ENCODE results near the gene HAUS7. TPM values are rescaled to one million over a fixed set of nuclear protein-coding genes. Genes with fewer than 3 reads are reported as not detected.

HAUS7 gene
- total RNA-seq, 2 donors from 2014 or later, result 39.0 to 70.6 TPM

DNA sequence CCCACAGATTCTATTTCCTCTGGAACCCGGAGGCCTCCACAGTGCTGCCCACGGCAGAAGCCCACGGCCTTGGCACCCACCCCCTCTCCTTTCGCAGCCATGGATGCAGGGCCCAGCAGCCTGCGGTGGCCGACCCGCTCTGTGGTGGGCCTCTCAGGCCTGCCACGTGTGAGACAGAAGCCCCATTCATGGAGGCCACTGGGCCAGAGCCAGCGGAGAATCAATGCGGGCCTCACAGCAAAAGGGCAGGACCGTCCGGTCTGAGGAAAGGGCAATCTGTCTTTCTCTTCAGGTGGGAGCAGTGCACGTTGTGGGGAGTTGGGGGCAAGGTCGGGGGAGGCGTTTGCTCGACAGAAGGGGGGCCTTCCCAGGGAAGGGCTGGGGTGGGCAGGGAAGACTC, 8.4 kb upstream of the HAUS7 start:
- H3K27me3 Mint-ChIP-seq, result peaks cover 0 to 5% of the 10 kb centered on the region in 2 donors
- ATAC-seq (no peak), DNase-seq (ENCODE audit: low spot score) (no peak)
- no peak overlapping the region for H3K27ac Mint-ChIP-seq
- no peaks in the 10 kb centered on the region for H3K36me3 Mint-ChIP-seq
- H3K9me3 Mint-ChIP-seq, result no peaks in the 10 kb centered on the region
- peaks cover 0 to 4% of the 10 kb centered on the region in 2 donors for H3K4me1 Mint-ChIP-seq (ENCODE audit: low read depth in 2 of 2)
- H3K4me3 Mint-ChIP-seq, result no peak overlapping the region

DNA sequence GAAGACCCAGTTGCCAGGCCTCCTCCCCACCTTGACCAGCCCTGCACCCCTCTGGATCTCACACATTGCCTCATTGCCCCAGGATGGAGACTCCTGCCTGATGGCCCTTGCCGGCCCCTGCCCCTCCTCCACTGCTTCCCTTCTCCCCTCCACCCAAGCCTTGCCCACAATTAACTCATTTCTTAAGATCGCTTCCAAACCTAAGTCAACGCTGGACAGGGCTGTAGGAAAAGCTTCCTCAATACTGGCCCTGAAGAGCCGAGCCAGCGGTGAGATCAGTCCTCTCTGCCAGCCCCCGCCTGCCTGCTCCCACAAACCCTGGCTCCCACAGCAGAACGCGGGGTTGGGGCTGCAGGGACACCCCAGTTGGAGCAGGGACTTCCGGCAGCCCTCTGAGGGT, 7.5 kb upstream of the HAUS7 start:
- peaks cover 0 to 5% of the 10 kb centered on the region in 2 donors for H3K27me3 Mint-ChIP-seq
- no peaks in the 10 kb centered on the region for H3K9me3 Mint-ChIP-seq
- H3K4me3 Mint-ChIP-seq, result no peak overlapping the region
- no peak overlapping the region for H3K27ac Mint-ChIP-seq
- DNase-seq (ENCODE audit: low spot score) (no peak), ATAC-seq (no peak)
- H3K36me3 Mint-ChIP-seq, result no peaks in the 10 kb centered on the region
- peaks cover 0 to 4% of the 10 kb centered on the region in 2 donors for H3K4me1 Mint-ChIP-seq (ENCODE audit: low read depth in 2 of 2)

DNA sequence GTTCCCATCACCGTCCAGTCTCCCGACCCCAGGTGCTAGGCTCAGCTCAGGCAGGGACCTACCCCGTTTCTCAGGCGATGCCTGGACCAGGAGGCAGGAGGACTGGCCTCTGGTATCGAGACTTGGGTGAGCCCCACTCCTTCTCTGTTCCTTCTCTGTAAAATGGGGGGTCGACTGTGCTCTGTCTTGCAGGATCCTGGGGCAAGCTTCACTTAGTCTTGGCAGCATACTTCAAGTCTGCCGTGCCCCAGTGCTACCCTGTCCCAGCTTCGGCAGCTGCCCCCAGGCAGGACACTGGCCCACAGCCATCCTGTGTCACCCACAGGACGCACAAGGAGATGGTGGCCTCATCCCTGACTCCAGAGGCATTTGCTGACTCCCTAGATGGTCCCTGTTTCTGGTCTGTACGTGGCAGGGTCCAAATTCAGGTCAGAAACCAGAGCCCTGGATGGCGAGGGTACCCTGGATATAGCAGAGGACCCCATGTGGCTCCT, 7.0 kb upstream of the HAUS7 start:
- DNase-seq (ENCODE audit: low spot score) (no peak), ATAC-seq (no peak)
- H3K36me3 Mint-ChIP-seq, result no peaks in the 10 kb centered on the region
- H3K27ac Mint-ChIP-seq, result no peak overlapping the region
- H3K4me3 Mint-ChIP-seq, result no peak overlapping the region
- H3K27me3 Mint-ChIP-seq, result peaks cover 0 to 5% of the 10 kb centered on the region in 2 donors
- H3K9me3 Mint-ChIP-seq, result no peaks in the 10 kb centered on the region
- peaks cover 0 to 4% of the 10 kb centered on the region in 2 donors for H3K4me1 Mint-ChIP-seq (ENCODE audit: low read depth in 2 of 2)

DNA sequence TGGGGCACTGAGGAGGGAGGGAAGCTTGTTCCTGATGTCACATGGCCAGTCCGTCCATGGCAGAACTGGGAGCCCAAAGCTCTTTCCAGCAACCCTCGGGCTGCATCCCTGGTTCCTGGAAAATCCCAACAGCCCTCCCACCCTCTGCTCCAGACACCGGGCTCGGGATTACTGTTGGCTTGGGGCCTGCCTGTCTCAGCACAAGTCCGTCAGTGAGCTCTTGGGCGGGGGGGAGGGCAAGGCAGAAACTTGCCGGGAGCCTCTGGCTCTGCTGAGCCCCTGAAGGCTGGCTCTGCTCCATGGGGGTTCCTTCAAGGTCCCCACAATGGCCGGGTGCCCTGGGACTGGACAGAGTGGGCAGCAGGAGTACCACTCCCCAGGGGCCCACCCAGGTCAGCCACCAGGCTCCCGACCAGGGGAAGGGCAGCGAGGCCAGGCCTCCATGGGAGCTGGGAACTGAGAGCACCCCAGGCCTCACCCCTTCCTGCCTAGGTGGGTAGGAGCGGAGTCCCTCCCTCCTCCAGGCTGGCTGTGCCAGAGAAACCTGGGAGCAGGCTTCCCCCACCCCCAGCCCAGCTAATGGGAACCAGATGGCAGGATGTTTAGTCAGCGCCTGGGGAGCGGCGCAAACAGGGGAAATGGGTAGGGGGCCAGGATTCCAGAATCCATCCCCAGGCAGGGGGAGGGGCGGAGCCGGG, 6.4 kb upstream of the HAUS7 start:
- Mint-ChIP-seq H3K27me3 (peaks cover 0 to 5% of the 10 kb centered on the region in 2 donors), H3K4me3 (no peak overlapping the region), H3K36me3 (no peaks in the 10 kb centered on the region), H3K4me1 (ENCODE audit: low read depth in 2 of 2) (peaks cover 0 to 4% of the 10 kb centered on the region in 2 donors), H3K27ac (no peak overlapping the region), H3K9me3 (no peaks in the 10 kb centered on the region)
- DNase-seq (ENCODE audit: low spot score), result no peak
- no peak for ATAC-seq

DNA sequence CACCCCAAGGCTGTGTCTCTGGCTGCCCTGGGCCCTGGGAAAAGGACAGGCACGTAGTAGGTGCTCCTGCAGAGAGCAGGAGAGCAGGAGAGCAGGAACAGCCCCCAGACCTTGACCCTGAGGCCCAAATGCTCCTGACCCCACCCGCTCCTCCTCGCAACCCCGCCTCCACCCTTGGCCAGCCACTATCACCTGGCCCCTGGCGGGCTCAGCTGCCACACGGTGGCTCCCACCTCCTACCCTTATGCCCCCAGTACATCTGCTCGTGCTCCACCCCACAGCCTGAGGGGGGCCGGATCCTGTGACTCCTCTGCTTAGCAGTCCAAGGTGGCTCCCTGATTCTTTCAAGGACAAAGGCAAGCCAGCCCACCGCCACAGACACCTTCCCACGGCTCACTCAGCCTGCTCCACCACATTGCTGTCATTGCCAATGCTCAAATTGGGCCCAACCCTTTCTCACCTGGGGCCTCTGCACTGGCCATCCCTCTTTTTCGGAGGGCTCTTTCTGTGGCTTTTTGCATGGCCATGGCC, 5.4 kb upstream of the HAUS7 start:
- Mint-ChIP-seq H3K4me3 (no peak overlapping the region), H3K27me3 (peaks cover 0 to 5% of the 10 kb centered on the region in 2 donors), H3K27ac (no peak overlapping the region), H3K9me3 (no peaks in the 10 kb centered on the region), H3K4me1 (ENCODE audit: low read depth in 2 of 2) (peaks cover 0 to 10% of the 10 kb centered on the region in 2 donors), H3K36me3 (no peaks in the 10 kb centered on the region)
- ATAC-seq, result no peak
- DNase-seq (ENCODE audit: low spot score), result no peak

DNA sequence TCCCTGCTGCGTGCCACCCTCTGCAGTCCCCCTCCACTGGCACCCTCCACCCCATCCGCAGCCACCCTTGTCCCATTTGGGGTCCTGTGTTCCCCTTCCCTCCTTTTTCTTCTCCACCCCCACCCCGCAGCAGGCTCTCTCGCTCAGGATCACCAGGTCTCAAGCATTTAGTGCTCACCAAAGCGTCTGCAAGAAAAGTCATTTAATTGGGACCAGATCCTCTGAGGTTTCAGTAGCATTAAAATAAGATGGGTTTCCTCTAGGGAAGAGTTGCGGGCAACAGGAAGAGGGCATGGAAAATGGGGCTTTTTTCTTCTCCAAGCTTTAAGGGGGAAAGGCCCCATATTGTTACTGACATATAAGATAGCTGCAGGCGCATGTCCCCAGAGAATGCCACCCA, 4.9 kb upstream of the HAUS7 start:
- Mint-ChIP-seq H3K27me3 (peaks cover 0 to 5% of the 10 kb centered on the region in 2 donors), H3K9me3 (no peaks in the 10 kb centered on the region), H3K36me3 (no peaks in the 10 kb centered on the region), H3K4me3 (no peak overlapping the region), H3K4me1 (ENCODE audit: low read depth in 2 of 2) (peaks cover 0 to 10% of the 10 kb centered on the region in 2 donors), H3K27ac (no peak overlapping the region)
- DNase-seq (ENCODE audit: low spot score) (no peak), ATAC-seq (no peak)

DNA sequence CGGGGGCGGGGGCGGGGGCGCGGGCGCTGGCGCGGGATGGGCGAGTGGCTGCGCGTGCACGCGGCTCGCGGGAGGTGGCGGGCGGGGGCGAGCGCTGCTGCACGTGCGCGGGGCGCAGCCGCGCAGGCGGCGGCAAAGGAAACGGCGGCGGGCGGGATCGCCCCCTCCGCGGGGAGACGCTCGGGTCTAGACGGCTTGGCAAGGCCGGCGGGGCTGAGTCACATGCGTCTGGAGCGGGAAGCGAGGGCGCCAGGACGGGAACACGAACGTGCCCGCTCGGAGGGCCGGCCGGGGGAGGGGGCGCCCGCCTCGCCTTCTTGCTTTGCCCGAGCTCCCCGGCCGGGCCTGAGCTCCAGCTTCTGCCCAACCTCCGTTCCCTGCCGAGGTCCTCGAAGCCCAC, 4.3 kb upstream of the HAUS7 start:
- Mint-ChIP-seq H3K27ac (no peak overlapping the region), H3K27me3 (peaks cover 0 to 5% of the 10 kb centered on the region in 2 donors), H3K4me3 (no peak overlapping the region), H3K36me3 (no peaks in the 10 kb centered on the region), H3K4me1 (ENCODE audit: low read depth in 2 of 2) (peaks cover 0 to 10% of the 10 kb centered on the region in 2 donors), H3K9me3 (no peaks in the 10 kb centered on the region)
- DNase-seq (ENCODE audit: low spot score), result no peak
- no peak for ATAC-seq

DNA sequence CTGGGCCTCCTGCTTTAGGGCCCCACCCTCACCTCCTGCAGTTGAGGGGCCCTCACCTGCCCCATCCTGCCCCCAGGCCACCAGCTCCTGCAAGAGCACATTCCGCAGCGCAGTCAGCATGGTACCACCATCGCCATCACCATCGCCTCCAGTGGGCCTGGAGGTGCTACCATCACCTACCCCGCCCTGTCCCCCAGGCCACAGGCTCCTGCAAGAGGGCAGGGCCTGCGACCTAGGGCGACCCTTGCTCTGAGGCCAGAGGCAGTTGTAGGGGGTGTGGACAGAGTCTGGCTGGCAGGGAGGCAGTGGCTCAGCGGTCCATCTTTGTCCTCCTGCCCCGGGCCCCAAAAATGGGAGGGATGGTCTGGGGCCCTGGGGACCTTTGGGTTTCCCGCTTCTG, 3.9 kb upstream of the HAUS7 start:
- H3K27me3 Mint-ChIP-seq, result peaks cover 0 to 5% of the 10 kb centered on the region in 2 donors
- peaks cover 0 to 10% of the 10 kb centered on the region in 2 donors for H3K4me1 Mint-ChIP-seq (ENCODE audit: low read depth in 2 of 2)
- no peak for ATAC-seq
- H3K4me3 Mint-ChIP-seq, result no peak overlapping the region
- H3K27ac Mint-ChIP-seq, result no peak overlapping the region
- H3K36me3 Mint-ChIP-seq, result no peaks in the 10 kb centered on the region
- DNase-seq (ENCODE audit: low spot score), result no peak
- no peaks in the 10 kb centered on the region for H3K9me3 Mint-ChIP-seq

DNA sequence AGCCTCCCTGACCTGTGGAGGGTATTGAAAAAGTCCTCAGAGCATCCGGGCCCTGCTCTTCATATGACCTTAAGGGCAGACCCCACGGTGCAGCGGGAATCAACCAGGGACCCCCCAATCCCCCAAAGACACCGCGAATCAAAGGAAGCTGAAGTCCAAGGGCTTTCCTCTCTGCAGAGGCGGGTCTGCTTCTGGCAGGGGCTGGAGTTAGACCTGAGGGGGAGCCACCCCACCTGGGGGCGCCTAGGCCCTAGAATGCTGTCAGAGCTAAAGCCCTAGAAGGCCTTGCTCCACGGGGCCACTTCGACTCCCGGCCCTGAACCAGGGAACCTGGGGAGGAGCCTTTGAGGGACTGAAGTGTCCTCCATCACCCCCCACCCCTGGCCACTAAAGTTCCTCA, 2.8 kb upstream of the HAUS7 start:
- ATAC-seq, result no peak
- Mint-ChIP-seq H3K9me3 (no peaks in the 10 kb centered on the region), H3K27ac (no peak overlapping the region), H3K36me3 (no peaks in the 10 kb centered on the region), H3K4me1 (ENCODE audit: low read depth in 2 of 2) (peaks cover 0 to 10% of the 10 kb centered on the region in 2 donors), H3K27me3 (peaks cover 0 to 5% of the 10 kb centered on the region in 2 donors), H3K4me3 (no peak overlapping the region)
- DNase-seq (ENCODE audit: low spot score), result no peak

DNA sequence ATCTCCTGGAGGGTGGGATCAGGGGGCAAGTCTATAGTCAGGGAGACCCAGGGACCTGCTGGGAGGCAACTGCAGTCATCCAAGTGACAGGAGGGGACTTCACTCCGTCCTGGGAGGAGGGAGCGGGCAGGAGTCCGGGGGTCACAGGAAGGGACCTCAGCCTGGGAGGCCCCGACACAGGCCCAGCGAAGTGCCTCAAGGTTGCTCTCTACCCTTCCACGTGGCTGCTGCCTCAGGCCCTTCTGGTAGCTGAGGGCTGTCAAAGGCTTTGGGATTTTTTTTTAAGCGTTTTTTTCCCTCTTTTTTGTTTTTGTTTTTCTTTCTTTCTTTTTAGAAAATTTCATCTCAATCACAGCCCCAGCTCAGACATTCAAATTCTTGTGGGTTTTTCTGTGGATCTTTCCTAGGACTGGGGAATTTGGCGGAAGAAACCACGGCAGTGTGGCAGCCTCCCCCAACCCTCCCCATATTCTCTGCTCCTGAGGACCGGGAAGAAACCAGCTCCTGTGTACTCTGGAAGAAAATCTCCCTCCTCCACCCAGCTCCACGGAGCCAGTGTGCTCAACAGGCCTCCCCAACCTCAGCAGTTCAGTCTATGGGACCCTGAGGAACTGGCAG, 1.4 kb upstream of the HAUS7 start:
- H3K27ac Mint-ChIP-seq, result no peak overlapping the region
- DNase-seq (ENCODE audit: low spot score), result no peak
- ATAC-seq, result no peak
- no peaks in the 10 kb centered on the region for H3K36me3 Mint-ChIP-seq
- H3K4me1 Mint-ChIP-seq (ENCODE audit: low read depth in 2 of 2), result peaks cover 6 to 16% of the 10 kb centered on the region in 2 donors
- H3K4me3 Mint-ChIP-seq, result no peak overlapping the region
- peaks cover 0 to 5% of the 10 kb centered on the region in 2 donors for H3K27me3 Mint-ChIP-seq
- no peaks in the 10 kb centered on the region for H3K9me3 Mint-ChIP-seq

DNA sequence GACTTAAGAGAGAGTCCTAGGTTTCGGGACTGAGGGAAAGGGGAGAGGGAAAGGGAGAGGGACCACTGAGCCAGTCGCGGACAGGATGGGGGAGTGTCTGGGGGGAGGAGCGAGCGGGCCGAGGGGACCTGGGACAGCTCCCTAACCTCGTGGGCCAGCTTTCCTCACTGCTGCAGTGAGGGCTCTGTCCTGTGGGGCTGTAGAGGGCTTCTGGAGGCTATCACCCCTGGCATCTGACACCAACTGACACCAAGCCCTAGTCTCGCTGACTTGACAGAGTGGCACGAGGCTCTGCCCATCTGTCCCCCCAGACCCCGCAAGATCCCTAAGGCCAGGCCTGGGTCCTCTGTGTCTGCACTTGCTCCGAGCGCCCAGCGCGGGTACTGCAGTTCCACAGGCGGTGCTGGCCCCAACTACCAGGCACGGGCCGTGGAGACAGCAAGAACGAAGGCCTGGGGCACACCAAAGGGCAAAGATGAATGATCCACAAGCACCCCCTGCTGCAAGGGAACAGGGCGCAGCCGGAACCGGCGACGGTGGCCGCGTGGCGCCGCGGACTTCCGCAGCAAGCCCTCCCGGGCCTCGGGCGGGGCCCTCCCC, 465 bp downstream of the HAUS7 start:
- ATAC-seq (peak; percentile 48 to 52), DNase-seq (ENCODE audit: low spot score) (no peak)

DNA sequence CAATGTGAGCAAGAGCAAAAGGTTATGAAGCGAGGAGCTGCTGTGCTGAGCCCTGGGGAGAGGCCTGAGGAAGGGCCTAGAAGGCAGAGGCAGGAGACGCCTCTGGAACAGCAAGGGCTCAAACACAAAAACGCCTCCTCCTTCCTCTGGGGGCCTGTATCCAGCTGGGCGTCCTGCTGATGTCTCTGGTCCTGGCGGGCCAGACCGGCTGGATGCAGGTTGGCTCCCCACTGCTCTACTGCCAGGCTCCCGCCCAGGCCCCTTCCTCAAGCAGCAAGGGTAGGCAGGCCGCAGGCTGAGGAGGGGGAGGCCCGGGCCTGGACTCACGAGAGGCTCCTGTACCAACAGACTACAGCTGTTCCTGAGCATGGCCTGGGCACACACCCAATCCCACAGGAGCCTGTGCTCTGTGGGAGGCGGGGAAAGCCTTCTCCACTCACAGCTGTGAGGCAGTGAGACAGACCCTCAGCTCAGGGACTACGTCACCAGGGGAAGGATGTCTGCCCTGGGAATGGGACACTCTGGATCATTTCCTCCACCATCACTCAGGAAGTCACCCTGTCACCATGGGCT, 2.3 kb downstream of the HAUS7 start:
- Mint-ChIP-seq H3K4me3 (no peak overlapping the region), H3K27me3 (no peaks in the 10 kb centered on the region), H3K36me3 (no peaks in the 10 kb centered on the region), H3K4me1 (ENCODE audit: low read depth in 2 of 2) (peaks cover 6 to 12% of the 10 kb centered on the region in 2 donors), H3K27ac (no peak overlapping the region), H3K9me3 (no peaks in the 10 kb centered on the region)
- ATAC-seq, result no peak
- no peak for DNase-seq (ENCODE audit: low spot score)

More for the DNA sequence above, 465 bp downstream of the HAUS7 start:
- no peaks in the 10 kb centered on the region for H3K9me3 Mint-ChIP-seq
- H3K27ac Mint-ChIP-seq, result no peak overlapping the region
- peak overlapping the region; percentile 73 for H3K4me3 Mint-ChIP-seq
- peaks cover 6 to 12% of the 10 kb centered on the region in 2 donors for H3K4me1 Mint-ChIP-seq (ENCODE audit: low read depth in 2 of 2)
- H3K27me3 Mint-ChIP-seq, result no peaks in the 10 kb centered on the region
- H3K36me3 Mint-ChIP-seq, result no peaks in the 10 kb centered on the region

DNA sequence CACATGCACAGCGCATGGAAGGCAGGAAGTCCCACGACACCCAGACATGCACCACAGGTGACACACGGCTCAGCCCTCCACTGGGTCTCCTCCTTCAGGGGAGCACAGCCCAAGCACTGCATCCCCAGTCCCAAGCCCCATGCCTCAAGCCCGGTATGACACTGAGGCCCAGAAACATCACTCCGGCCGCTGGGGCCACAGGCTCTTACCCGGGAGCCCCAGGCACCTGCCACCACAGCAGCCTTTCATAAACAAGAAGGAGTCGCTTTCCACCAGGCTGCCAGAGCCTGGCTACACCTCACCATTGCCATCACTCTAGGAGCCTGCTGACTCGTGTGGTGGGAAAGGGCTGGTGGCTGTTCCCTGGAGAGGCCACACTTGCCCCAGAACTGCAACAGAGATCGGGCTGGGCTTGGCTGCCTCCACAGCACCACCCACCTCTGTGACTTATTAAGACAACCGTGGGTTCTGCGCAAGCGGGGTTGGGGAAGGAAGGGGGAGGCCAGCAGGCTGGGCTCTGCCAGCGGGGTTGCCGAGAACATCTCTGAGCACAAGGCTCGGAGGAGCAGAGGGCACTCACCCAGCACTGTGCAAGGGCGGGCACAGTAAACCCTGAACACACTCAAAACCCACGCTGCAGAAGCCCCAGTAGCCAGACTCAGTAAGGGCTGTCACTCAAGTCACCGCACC, 4.5 kb downstream of the HAUS7 start:
- H3K27me3 Mint-ChIP-seq, result no peaks in the 10 kb centered on the region
- H3K4me3 Mint-ChIP-seq, result no peak overlapping the region
- no peak overlapping the region for H3K27ac Mint-ChIP-seq
- DNase-seq (ENCODE audit: low spot score) (no peak), ATAC-seq (no peak)
- no peaks in the 10 kb centered on the region for H3K36me3 Mint-ChIP-seq
- no peaks in the 10 kb centered on the region for H3K9me3 Mint-ChIP-seq
- peaks cover 6% of the 10 kb centered on the region in 2 donors for H3K4me1 Mint-ChIP-seq (ENCODE audit: low read depth in 2 of 2)

Measured in natural killer cell treated with Interleukin-12 subunit alpha and Interleukin-12 subunit beta and Interleukin-15 and Interleukin-18, amount 100 ng/mL, for 72 hours (primary cell).